Adrenal gland (tissue), 5 donors: Measurements from ENCODE around the gene PAEP.

Source experiments
- POLR2A ChIP-seq, 2 donors: fragments of 450-650 bp; IDR thresholded peaks; one replicate each; pipeline ENCODE4 v1.6.1; 2017; ENCODE audit warnings: antibody characterized with exemption in 2 of 2, mild to moderate bottlenecking in 2 of 2, moderate library complexity in 1 of 2
- TF ChIP-seq, protein P1 (sequence below), 6 experiments: fragments of 450-650 bp in 4 of 6; fragments of 200-600 bp in 2 of 6; sonication (generic) in 1 of 6; IDR thresholded peaks; 1 replicate in 5 of 6; 2 replicates in 1 of 6; pipeline versions ENCODE4 v1.5.1 to v1.8.0; 2016 to 2021; ENCODE audit warnings: antibody characterized with exemption in 6 of 6, mild to moderate bottlenecking in 2 of 6, moderate library complexity in 1 of 6
- donor health status: DM: no; HTN: no; CAD: no.

DNA sequence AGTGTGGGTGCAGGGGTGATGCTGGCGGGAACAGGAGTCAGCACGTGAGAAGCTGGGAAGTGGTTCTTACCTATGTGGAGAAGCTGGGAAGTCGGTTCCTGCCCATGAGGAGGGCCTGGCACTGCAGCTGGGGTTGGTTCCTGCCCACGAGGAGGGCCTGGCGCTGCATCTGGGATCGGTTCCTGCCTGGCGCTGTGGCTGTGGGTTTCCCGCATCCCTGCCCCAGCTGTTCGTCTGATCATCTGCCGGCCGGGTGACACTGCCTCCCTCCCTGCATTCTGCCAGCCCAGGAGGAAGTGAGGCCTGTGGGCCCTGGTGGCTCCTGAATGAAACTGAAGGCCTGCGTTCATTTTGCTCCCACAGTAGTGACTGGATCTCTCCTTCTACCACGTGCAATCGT lies 10.5 kb upstream of the PAEP start:
- TF ChIP-seq, protein P1, sequence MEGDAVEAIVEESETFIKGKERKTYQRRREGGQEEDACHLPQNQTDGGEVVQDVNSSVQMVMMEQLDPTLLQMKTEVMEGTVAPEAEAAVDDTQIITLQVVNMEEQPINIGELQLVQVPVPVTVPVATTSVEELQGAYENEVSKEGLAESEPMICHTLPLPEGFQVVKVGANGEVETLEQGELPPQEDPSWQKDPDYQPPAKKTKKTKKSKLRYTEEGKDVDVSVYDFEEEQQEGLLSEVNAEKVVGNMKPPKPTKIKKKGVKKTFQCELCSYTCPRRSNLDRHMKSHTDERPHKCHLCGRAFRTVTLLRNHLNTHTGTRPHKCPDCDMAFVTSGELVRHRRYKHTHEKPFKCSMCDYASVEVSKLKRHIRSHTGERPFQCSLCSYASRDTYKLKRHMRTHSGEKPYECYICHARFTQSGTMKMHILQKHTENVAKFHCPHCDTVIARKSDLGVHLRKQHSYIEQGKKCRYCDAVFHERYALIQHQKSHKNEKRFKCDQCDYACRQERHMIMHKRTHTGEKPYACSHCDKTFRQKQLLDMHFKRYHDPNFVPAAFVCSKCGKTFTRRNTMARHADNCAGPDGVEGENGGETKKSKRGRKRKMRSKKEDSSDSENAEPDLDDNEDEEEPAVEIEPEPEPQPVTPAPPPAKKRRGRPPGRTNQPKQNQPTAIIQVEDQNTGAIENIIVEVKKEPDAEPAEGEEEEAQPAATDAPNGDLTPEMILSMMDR (IDR thresholded peaks at IDR 0.05): no peak
- TF ChIP-seq POLR2A (IDR thresholded peaks at IDR 0.05): no peak
